ENCODE results near the gene DEAF1. TPM values are rescaled to one million over a fixed set of nuclear protein-coding genes. Genes with fewer than 3 reads are reported as not detected.

Gene DEAF1
- total RNA-seq, 1 experiment from 2014 or later: 31.9 TPM

DNA sequence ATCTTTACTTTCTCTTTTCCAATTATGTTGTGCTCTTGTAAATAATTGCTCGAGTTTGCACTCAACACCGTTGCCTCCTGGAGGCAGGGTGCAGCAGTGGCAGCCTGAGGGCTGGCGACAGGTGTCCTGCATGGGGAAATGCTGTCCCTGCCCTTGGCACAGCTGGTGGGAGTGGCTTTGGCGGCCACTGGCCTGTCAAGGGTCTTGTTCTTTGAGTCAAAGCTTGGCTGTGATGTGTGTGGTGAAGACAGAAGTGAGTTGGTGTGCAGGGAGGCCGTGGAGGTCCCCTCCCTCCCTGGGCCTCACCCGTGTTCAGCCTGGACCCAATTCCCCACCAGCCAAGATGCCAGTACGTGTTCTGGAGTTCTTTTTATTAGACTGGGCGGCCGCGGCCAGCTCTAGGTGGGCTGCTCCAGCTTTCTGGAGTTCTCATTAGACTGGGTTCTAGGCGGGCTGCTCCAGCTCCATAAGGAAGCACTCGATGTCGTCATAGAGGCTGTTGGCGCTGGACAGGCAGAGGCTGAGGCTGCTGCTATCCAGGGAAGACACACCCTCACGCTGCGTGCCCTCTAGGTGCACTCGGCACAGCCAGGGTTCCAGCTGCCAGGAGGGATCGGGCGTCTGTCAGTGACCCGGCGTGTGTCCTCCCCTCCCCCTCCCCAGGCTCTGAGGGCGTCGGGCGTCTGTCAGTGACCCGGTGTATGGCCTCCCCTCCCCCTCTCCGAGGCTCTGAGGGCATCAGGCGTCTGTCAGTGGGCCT, 82.6 kb downstream of the DEAF1 start:
- no peak overlapping the region for H3K27ac ChIP-seq (ENCODE audit: low read length)
- no peak overlapping the region for H3K4me3 ChIP-seq (ENCODE audit: low read length)
- no peaks in the 10 kb centered on the region for H3K27me3 ChIP-seq (ENCODE audit: low read length)
- DNase-seq (peak; percentile 53), ATAC-seq (no peak)
- no peak overlapping the region for H3K4me2 ChIP-seq (ENCODE audit: low read length)
- peaks cover 8% of the 10 kb centered on the region; the same call in 1 of the 2 replicates for H3K79me2 ChIP-seq (ENCODE audit: low read length)
- no peaks in the 10 kb centered on the region for H3K9me3 ChIP-seq (ENCODE audit: low read length)
- intact Hi-C loops (cut with micrococcal nuclease): loop anchor here (10.0 kb wide), 1 partner anchor 48 kb away; the partner anchor contains the start of genes LMNTD2 and RASSF7
- no peaks in the 10 kb centered on the region for H3K9me2 ChIP-seq (replicated peaks; ENCODE audit: low read length)
- peaks cover 18% of the 10 kb centered on the region for H4K20me1 ChIP-seq (ENCODE audit: low read length)
- no TSS peak for BruUV-seq (replicated peaks)
- no peak overlapping the region for H3K9ac ChIP-seq (ENCODE audit: low read length)
- H3F3A ChIP-seq (ENCODE audit: low read length, unreplicated experiment): peaks cover 7% of the 10 kb centered on the region
- H3K4me1 ChIP-seq (ENCODE audit: insufficient read depth, low read length): peaks cover 28% of the 10 kb centered on the region
- no peak overlapping the region for H2AFZ ChIP-seq (ENCODE audit: low read length)
- ChIA-PET CTCF (no interaction called here), POLR2A (ENCODE audit: unreplicated experiment) (no interaction called here)
- peaks cover 29% of the 10 kb centered on the region for H3K36me3 ChIP-seq (ENCODE audit: low read depth, low read length)
- no peak for TF ChIP-seq EZH2 (IDR thresholded peaks at IDR 0.05; ENCODE audit: low read length, unreplicated experiment)
- TF ChIP-seq CTCF (conservative IDR thresholded peaks at IDR 0.05; ENCODE audit: low read depth, low read length): peak; percentile 47

- intact Hi-C loops (cut with micrococcal nuclease): loop anchor here (10.0 kb wide), 1 partner anchor 46 kb away; the partner anchor contains the start of genes LMNTD2 and RASSF7
- Histone ChIP-seq H3K9me2 (replicated peaks; ENCODE audit: low read length) (no peaks in the 10 kb centered on the region), H3K27ac (ENCODE audit: low read length) (no peak overlapping the region), H3K4me2 (ENCODE audit: low read length) (no peak overlapping the region), H4K20me1 (ENCODE audit: low read length) (peaks cover 18% of the 10 kb centered on the region), H3K4me1 (ENCODE audit: insufficient read depth, low read length) (peaks cover 26% of the 10 kb centered on the region), H3K79me2 (ENCODE audit: low read length) (peaks cover 8% of the 10 kb centered on the region; the same call in 1 of the 2 replicates), H3F3A (ENCODE audit: low read length, unreplicated experiment) (peaks cover 7% of the 10 kb centered on the region), H3K27me3 (ENCODE audit: low read length) (no peaks in the 10 kb centered on the region), H3K9ac (ENCODE audit: low read length) (no peak overlapping the region), H2AFZ (ENCODE audit: low read length) (no peak overlapping the region), H3K36me3 (ENCODE audit: low read depth, low read length) (peaks cover 37% of the 10 kb centered on the region), H3K9me3 (ENCODE audit: low read length) (no peaks in the 10 kb centered on the region), H3K4me3 (ENCODE audit: low read length) (no peak overlapping the region)
- ChIA-PET POLR2A (ENCODE audit: unreplicated experiment) (no interaction called here), CTCF (no interaction called here)
- DNase-seq: no peak
- ATAC-seq: no peak
- TF ChIP-seq EZH2 (IDR thresholded peaks at IDR 0.05; ENCODE audit: low read length, unreplicated experiment) (no peak), EZH2phosphoT487 (IDR thresholded peaks at IDR 0.05; ENCODE audit: borderline replicate concordance, low read length) (no peak), CTCF (conservative IDR thresholded peaks at IDR 0.05; ENCODE audit: low read depth, low read length) (no peak)
- BruUV-seq (replicated peaks): no TSS peak
Measured at GRCh38 chr11:611001-611996, 83.7 kb downstream of the DEAF1 start.

Data from PC-3 (cell line).